SK-N-SH treated with all-trans-retinoic acid at 6 μM for 48 hours (cell line): ENCODE data around the gene ADCY9.

Experiments
- ARNTL ChIP-seq: fragments of 450-650 bp; formaldehyde crosslinking; IDR thresholded peaks from 2 replicates; pipeline ENCODE4 v1.5.0; 2020; ENCODE audit warnings: low read depth, mild to moderate bottlenecking, moderate library complexity, borderline replicate concordance
- BACH2 ChIP-seq: fragments of 250-450 bp; sonication (Bioruptor Pico); IDR thresholded peaks from 2 replicates; pipeline ENCODE4 v1.9.0; 2021; ENCODE audit warnings: mild to moderate bottlenecking, borderline replicate concordance
- CSDC2 ChIP-seq: fragments of 250-450 bp; sonication (Bioruptor Pico); IDR thresholded peaks from 2 replicates; pipeline ENCODE4 v1.5.0; 2020; ENCODE audit warnings: mild to moderate bottlenecking, moderate library complexity
- TCF4 ChIP-seq: fragments of 250-450 bp; sonication (Bioruptor Pico); IDR thresholded peaks from 2 replicates; pipeline ENCODE4 v1.8.0; 2021; ENCODE audit warnings: mild to moderate bottlenecking, moderate library complexity, borderline replicate concordance
- TOX ChIP-seq: fragments of 250-450 bp; sonication (Bioruptor Pico); IDR thresholded peaks from 2 replicates; pipeline ENCODE4 v1.8.0; 2021; ENCODE audit warnings: mild to moderate bottlenecking, moderate library complexity, borderline replicate concordance
- ZFP30 ChIP-seq: fragments of 450-650 bp; formaldehyde crosslinking; IDR thresholded peaks from 2 replicates; pipeline ENCODE4 v1.5.0; 2022; ENCODE audit warnings: mild to moderate bottlenecking, moderate library complexity
- ZNF70 ChIP-seq: fragments of 450-650 bp; formaldehyde crosslinking; IDR thresholded peaks from 2 replicates; pipeline ENCODE4 v1.5.0; 2020; ENCODE audit warnings: mild to moderate bottlenecking, moderate library complexity
- TF ChIP-seq, protein P1 (sequence below): fragments of 250-450 bp; sonication (Bioruptor Pico); IDR thresholded peaks from 2 replicates; pipeline ENCODE4 v1.8.0; 2021; ENCODE audit warnings: low read depth, mild to moderate bottlenecking, moderate library complexity, borderline replicate concordance
- TF ChIP-seq, protein P2 (sequence below): fragments of 250-450 bp; sonication (Bioruptor Pico); IDR thresholded peaks from 2 replicates; pipeline ENCODE4 v1.5.1; 2021; ENCODE audit warnings: mild to moderate bottlenecking, moderate library complexity

DNA sequence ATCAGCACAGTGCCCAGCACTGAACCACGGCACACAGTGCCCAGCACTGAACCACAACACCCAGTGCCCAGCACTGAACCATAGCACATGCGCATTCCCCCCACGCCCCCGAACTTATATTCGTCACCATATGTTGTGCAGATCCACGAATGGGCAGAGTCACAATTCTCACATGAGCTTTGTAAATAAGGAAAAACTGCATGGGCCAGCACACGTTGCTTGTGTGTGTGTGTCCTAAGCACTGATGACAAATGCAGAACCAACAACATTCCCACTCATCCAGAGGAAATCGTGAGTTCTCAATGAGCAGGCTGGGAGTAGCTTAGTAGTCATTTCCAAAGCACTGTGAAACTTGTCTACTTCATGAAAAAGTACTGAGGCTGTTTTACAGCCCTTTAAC lies 70.0 kb downstream of the ADCY9 start:
- TF ChIP-seq TCF4 (CRISPR knock-in tag) (no peak), CSDC2 (CRISPR knock-in tag) (no peak), TOX (no peak), ZFP30 (CRISPR knock-in tag) (no peak), BACH2 (CRISPR knock-in tag) (no peak), ZNF70 (CRISPR knock-in tag) (no peak), ARNTL (CRISPR knock-in tag) (no peak)
- TF ChIP-seq, protein P1, sequence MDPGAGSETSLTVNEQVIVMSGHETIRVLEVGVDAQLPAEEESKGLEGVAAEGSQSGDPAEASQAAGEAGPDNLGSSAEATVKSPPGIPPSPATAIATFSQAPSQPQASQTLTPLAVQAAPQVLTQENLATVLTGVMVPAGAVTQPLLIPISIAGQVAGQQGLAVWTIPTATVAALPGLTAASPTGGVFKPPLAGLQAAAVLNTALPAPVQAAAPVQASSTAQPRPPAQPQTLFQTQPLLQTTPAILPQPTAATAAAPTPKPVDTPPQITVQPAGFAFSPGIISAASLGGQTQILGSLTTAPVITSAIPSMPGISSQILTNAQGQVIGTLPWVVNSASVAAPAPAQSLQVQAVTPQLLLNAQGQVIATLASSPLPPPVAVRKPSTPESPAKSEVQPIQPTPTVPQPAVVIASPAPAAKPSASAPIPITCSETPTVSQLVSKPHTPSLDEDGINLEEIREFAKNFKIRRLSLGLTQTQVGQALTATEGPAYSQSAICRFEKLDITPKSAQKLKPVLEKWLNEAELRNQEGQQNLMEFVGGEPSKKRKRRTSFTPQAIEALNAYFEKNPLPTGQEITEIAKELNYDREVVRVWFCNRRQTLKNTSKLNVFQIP = no peak
- TF ChIP-seq, protein P2, sequence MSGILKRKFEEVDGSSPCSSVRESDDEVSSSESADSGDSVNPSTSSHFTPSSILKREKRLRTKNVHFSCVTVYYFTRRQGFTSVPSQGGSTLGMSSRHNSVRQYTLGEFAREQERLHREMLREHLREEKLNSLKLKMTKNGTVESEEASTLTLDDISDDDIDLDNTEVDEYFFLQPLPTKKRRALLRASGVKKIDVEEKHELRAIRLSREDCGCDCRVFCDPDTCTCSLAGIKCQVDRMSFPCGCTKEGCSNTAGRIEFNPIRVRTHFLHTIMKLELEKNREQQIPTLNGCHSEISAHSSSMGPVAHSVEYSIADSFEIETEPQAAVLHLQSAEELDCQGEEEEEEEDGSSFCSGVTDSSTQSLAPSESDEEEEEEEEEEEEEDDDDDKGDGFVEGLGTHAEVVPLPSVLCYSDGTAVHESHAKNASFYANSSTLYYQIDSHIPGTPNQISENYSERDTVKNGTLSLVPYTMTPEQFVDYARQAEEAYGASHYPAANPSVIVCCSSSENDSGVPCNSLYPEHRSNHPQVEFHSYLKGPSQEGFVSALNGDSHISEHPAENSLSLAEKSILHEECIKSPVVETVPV = no peak
